Neutrophil (primary cell): ENCODE measurements around the gene LCE3D.
"Not testable (repeated sequence)": the region's sequence is repeated elsewhere in the genome, so short reads cannot be mapped to it uniquely, and the experiment has no call there.

Experiments
- H3K27ac ChIP-seq: fragments of 200-600 bp; sonication (generic); 2 replicates; pipeline ENCODE4 v1.5.1; 2016; ENCODE audit warnings: mild to moderate bottlenecking, moderate library complexity
- H3K27me3 ChIP-seq: fragments of 200-600 bp; sonication (generic); 2 replicates; pipeline ENCODE4 v1.6.0; 2016; ENCODE audit warnings: mild to moderate bottlenecking
- H3K36me3 ChIP-seq: fragments of 200-600 bp; sonication (generic); 2 replicates; pipeline ENCODE4 v1.5.1; 2017
- H3K4me1 ChIP-seq, 2 experiments: fragments of 200-600 bp in 1 of 2; sonication (generic) in 1 of 2; 1 replicate in 1 of 2; 2 replicates in 1 of 2; pipeline versions ENCODE4 v1.5.1 to v1.6.1; 2013 to 2016; ENCODE audit warnings: low read depth in 1 of 2, low read length in 1 of 2, mild to moderate bottlenecking in 1 of 2, moderate library complexity in 1 of 2; ENCODE audit not compliant: control insufficient read depth in 1 of 2, insufficient read depth in 1 of 2
- H3K4me3 ChIP-seq, 2 experiments: fragments of 200-600 bp in 1 of 2; sonication (generic) in 1 of 2; 1 replicate in 1 of 2; 2 replicates in 1 of 2; pipeline ENCODE4 v1.5.1; 2013 to 2016; ENCODE audit warnings: low read depth in 1 of 2, low read length in 1 of 2, mild to moderate bottlenecking in 1 of 2, moderate library complexity in 1 of 2
- H3K9me3 ChIP-seq: fragments of 200-600 bp; sonication (generic); 2 replicates; pipeline ENCODE4 v1.5.1; 2016
- CTCF ChIP-seq: fragments of 200-600 bp; sonication (generic); IDR thresholded peaks from 2 replicates; pipeline ENCODE4 v1.5.1; 2016; ENCODE audit warnings: antibody characterized with exemption

The LCE3D gene

DNA sequence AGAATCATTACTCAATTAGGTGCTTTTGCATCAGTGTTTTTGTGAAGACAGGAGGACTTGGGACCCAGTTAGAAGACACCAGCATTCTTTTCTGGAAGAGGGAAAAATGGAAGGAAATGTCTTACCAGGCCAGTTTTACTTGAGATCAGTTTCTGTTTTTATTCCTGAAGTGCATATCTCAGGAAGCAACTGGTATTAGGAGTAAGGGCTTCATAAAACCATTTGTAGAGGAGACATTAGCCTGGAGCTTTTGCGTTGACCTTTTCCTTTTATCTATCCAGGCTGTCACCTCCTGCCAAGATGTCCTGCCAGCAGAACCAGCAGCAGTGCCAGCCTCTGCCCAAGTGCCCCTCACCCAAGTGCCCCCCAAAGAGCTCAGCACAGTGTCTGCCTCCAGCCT is 33.2 kb upstream of the LCE3D start, which contains the start of gene LCE3B:
LCE3B (plus strand) TSS at position 301 of the 400 bp plus-strand sequence; CDS start at position 301, 0 bp downstream.
- TF ChIP-seq CTCF = no peak

DNA sequence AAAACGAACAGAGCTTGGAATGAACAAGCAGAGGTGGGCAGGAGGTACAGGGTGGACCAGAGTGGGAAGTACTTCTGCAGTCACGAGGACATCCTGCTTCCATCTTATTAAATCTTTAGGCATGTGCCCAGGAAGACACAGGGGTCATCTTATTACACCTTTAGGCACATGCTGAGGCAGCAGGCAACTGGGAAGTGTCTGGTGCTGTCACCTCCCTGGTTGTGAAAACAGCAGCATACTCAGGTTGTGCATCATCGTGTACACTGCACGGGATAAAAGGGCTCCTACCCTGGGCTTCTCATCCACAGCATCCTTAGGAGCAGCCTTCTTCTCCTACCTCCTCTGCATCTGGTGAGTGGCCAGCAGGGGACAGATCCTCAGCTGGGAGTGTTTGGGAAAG is 19.6 kb upstream of the LCE3D start, which contains the start of gene LCE3C:
LCE3C (plus strand) TSS at position 301 of the 400 bp plus-strand sequence. CDS start 498 bp downstream, outside the sequence.
- Histone ChIP-seq H3K36me3 (no peaks in the 10 kb centered on the region), H3K4me1 (no peaks in the 10 kb centered on the region), H3K4me3 (no peak within 1 kb of the TSS), H3K9me3 (no peaks in the 10 kb centered on the region), H3K27ac (no peak within 1 kb of the TSS), H3K27me3 (no peaks in the 10 kb centered on the region)
- no peak for TF ChIP-seq CTCF

More for the DNA sequence above, 33.2 kb upstream of the LCE3D start, which contains the start of gene LCE3B:
- H3K9me3 ChIP-seq = no peaks in the 10 kb centered on the region
- no peaks in the 10 kb centered on the region for H3K36me3 ChIP-seq
- H3K4me3 ChIP-seq = no peak within 1 kb of the TSS
- no peak within 1 kb of the TSS for H3K27ac ChIP-seq
- no peaks in the 10 kb centered on the region for H3K4me1 ChIP-seq
- no peaks in the 10 kb centered on the region for H3K27me3 ChIP-seq

DNA sequence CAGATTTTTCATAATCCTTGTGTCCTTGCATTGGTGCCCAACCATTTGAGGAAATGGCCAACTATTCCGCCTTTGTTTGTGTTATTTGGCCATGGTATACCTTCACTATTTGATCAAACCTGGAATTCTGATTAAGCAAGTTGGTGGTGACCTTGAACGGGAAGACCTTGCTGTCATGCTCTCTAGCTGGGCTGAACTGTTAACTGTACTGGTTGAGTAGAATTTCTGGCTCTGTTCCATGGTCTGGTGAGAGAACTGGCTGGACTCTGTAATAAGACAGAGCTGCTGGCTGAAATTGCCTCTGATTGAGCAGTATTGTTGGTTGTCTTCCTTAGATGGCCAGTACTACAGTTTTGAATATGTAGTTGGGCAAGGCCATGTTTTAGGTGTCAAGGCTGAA is 16.7 kb upstream of the LCE3D start:
- TF ChIP-seq CTCF = no peak
- no peaks in the 10 kb centered on the region for H3K27me3 ChIP-seq
- no peak overlapping the region for H3K4me3 ChIP-seq
- no peak overlapping the region for H3K27ac ChIP-seq
- no peaks in the 10 kb centered on the region for H3K36me3 ChIP-seq
- H3K9me3 ChIP-seq = no peaks in the 10 kb centered on the region
- no peaks in the 10 kb centered on the region for H3K4me1 ChIP-seq

DNA sequence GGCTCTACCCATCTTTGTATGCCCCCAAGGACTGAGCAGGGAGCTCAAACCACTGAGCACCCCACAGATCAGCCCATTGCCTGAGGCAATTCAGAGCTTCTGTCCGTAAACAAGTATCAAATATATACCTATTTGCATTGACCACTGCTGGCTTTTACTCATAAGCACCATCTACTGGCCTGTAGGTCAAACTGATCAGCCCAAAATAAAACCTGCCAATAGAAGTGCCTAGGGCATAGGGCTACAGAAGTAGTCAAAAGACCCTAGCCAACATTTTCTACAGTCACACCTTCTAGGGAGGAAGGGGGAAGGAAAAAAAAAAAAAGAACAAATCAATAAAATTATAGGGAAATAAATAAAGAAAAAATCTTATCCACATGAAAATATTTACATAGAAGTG is 5.3 kb upstream of the LCE3D start:
- Histone ChIP-seq H3K36me3 (no peaks in the 10 kb centered on the region), H3K9me3 (no peaks in the 10 kb centered on the region), H3K4me1 (no peaks in the 10 kb centered on the region), H3K27me3 (no peaks in the 10 kb centered on the region), H3K4me3 (no peak overlapping the region), H3K27ac (no peak overlapping the region)
- TF ChIP-seq CTCF = no peak

DNA sequence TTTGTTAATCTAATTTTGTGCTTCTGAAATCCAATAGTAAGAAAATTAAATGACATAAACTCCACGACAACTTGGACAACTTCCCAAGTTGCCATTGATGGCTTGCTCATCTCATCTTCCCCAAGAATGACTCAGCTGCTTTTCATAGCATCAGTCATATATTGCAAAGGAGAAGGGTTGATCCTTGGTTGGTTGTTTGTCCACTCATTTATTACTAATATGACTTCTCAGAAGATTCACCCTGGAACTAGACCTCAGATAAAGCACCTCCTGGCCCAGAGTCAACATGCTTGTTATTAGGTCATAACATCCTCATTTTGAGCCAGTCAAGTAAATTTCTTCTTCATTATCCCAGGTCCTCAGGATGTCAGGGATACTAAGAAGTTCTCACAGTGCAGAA is 2.3 kb upstream of the LCE3D start:
- Histone ChIP-seq H3K36me3 (no peaks in the 10 kb centered on the region), H3K4me1 (no peaks in the 10 kb centered on the region), H3K27me3 (no peaks in the 10 kb centered on the region), H3K9me3 (no peaks in the 10 kb centered on the region), H3K4me3 (no peak overlapping the region), H3K27ac (no peak overlapping the region)
- no peak for TF ChIP-seq CTCF

- H3K36me3 ChIP-seq, H3K9me3 ChIP-seq: not testable (repeated sequence)
Observed at GRCh38 chr1:152579526-152579925, 790 bp downstream of the LCE3D start.

More at GRCh38 chr1:152579526-152579925, 790 bp downstream of the LCE3D start:
- not testable (repeated sequence) for H3K4me1 ChIP-seq, H3K27ac ChIP-seq, H3K4me3 ChIP-seq, H3K27me3 ChIP-seq
